MM.1S (cell line): ENCODE data around the gene PEX26.
"Not testable (repeated sequence)": the region's sequence is repeated elsewhere in the genome, so short reads cannot be mapped to it uniquely, and the experiment has no call there.

Experiments used
- DNase-seq: peaks from one replicate; pipeline ENCODE4 v3.0.0-alpha.2; 2015
- H2AFZ ChIP-seq: fragments of 300-600 bp; sonication (generic); 2 replicates; pipeline ENCODE4 v1.6.0; 2016; ENCODE audit warnings: antibody characterized with exemption, low read length
- H3F3A ChIP-seq: fragments of 300-600 bp; sonication (generic); 2 replicates; pipeline ENCODE4 v1.6.1; 2016; ENCODE audit warnings: mild to moderate bottlenecking, antibody characterized with exemption, low read length, moderate library complexity, mixed read lengths; ENCODE audit not compliant: insufficient read depth
- H3K27ac ChIP-seq: fragments of 300-600 bp; sonication (generic); 2 replicates; pipeline ENCODE4 v1.5.1; 2016; ENCODE audit warnings: mild to moderate bottlenecking, low read length
- H3K27me3 ChIP-seq: fragments of 300-600 bp; sonication (generic); replicated peaks from 2 replicates; pipeline ENCODE4 v1.6.0; 2016; ENCODE audit warnings: low read length; ENCODE audit not compliant: insufficient read depth
- H3K36me3 ChIP-seq: fragments of 300-600 bp; sonication (generic); replicated peaks from 2 replicates; pipeline ENCODE4 v1.6.1; 2016; ENCODE audit warnings: mild to moderate bottlenecking, low read length, mixed read lengths; ENCODE audit not compliant: insufficient read depth
- H3K4me1 ChIP-seq: fragments of 300-600 bp; sonication (generic); 2 replicates; pipeline ENCODE4 v1.6.1; 2016; ENCODE audit warnings: low read length, mixed read lengths
- H3K4me2 ChIP-seq: fragments of 300-600 bp; sonication (generic); 2 replicates; pipeline ENCODE4 v1.6.0; 2016; ENCODE audit warnings: low read depth, low read length
- H3K4me3 ChIP-seq: fragments of 300-600 bp; sonication (generic); 2 replicates; pipeline ENCODE4 v1.5.1; 2016; ENCODE audit warnings: low read length, mixed read lengths
- H3K79me2 ChIP-seq: fragments of 300-600 bp; sonication (generic); 2 replicates; pipeline ENCODE4 v1.6.1; 2016; ENCODE audit warnings: mixed run types, low read length, mixed read lengths
- H3K9ac ChIP-seq: fragments of 300-600 bp; sonication (generic); 2 replicates; pipeline ENCODE4 v1.6.1; 2016; ENCODE audit warnings: low read length, mixed read lengths
- H3K9me2 ChIP-seq: fragments of 300-600 bp; sonication (generic); replicated peaks from 2 replicates; pipeline ENCODE4 v1.6.1; 2016; ENCODE audit warnings: mild to moderate bottlenecking, low read length, mixed read lengths; ENCODE audit not compliant: insufficient read depth
- H3K9me3 ChIP-seq: fragments of 300-600 bp; sonication (generic); replicated peaks from 2 replicates; pipeline ENCODE4 v1.6.1; 2016; ENCODE audit warnings: mild to moderate bottlenecking, low read length, mixed read lengths; ENCODE audit not compliant: insufficient read depth
- H4K20me1 ChIP-seq: fragments of 300-600 bp; sonication (generic); 2 replicates; pipeline ENCODE4 v1.6.1; 2016; ENCODE audit warnings: mild to moderate bottlenecking, low read length, moderate library complexity, mixed read lengths; ENCODE audit not compliant: insufficient read depth
- CTCF ChIP-seq: fragments of 300-600 bp; sonication (generic); IDR thresholded peaks from 2 replicates; pipeline ENCODE4 v1.5.1; 2016; ENCODE audit warnings: antibody characterized with exemption, low read length, mixed read lengths
- EZH2 ChIP-seq: fragments of 300-600 bp; sonication (generic); optimal IDR thresholded peaks from 2 replicates; pipeline ENCODE3; 2017; ENCODE audit warnings: low read depth, mild to moderate bottlenecking, antibody characterized with exemption, low read length, mixed read lengths
- EZH2phosphoT487 ChIP-seq: fragments of 300-600 bp; sonication (generic); IDR thresholded peaks from 2 replicates; pipeline ENCODE4 v1.6.1; 2018; ENCODE audit warnings: antibody characterized with exemption, low read length

PEX26 gene

GRCh38 chr22:18034076-18034475 lies 43.7 kb upstream of the PEX26 start:
- no peak for TF ChIP-seq EZH2
- no peak for TF ChIP-seq EZH2phosphoT487
- no peak for TF ChIP-seq CTCF
- Histone ChIP-seq H3K4me1 (peaks cover 8% of the 10 kb centered on the region), H3K79me2 (no peaks in the 10 kb centered on the region), H2AFZ (no peak overlapping the region), H3K27ac (no peak overlapping the region), H3K27me3 (no peaks in the 10 kb centered on the region), H3K9me2 (no peaks in the 10 kb centered on the region), H3K9ac (no peak overlapping the region), H3F3A (peaks cover 3% of the 10 kb centered on the region), H3K36me3 (no peaks in the 10 kb centered on the region), H3K4me3 (no peak overlapping the region), H4K20me1 (no peaks in the 10 kb centered on the region), H3K9me3 (no peaks in the 10 kb centered on the region), H3K4me2 (no peak overlapping the region)
- no peak for DNase-seq

DNA sequence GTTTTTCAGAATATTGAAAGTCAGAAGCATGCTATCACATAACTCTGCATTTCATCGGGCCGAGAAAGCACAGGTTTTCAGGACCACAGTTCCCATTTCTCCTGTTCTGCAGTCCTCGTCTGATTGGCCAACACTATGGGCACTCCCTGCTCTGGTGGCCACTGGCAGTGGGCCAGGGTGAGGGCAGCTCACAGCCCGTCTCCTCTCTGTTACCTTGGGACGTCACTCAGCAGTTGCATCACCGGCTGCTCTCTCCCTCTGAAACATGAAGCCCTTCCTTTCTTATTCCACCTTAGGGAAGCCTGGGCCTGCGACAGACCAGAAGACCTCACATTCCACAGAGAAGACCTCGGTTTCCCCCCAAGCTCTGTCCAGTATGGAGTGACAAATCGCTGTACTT lies 42.0 kb upstream of the PEX26 start:
- no peak overlapping the region for H2AFZ ChIP-seq
- no peak for DNase-seq

GRCh38 chr22:18040898-18041297 lies 36.9 kb upstream of the PEX26 start:
- H3K4me3 ChIP-seq, H3K27me3 ChIP-seq, H3K27ac ChIP-seq, H3K4me2 ChIP-seq, H2AFZ ChIP-seq, H3K9me3 ChIP-seq, H3K4me1 ChIP-seq, H3K36me3 ChIP-seq, H3K79me2 ChIP-seq, H4K20me1 ChIP-seq, DNase-seq, H3F3A ChIP-seq, H3K9me2 ChIP-seq, H3K9ac ChIP-seq: not testable (repeated sequence)

More for the DNA sequence above, 42.0 kb upstream of the PEX26 start:
- no peak overlapping the region for H3K27ac ChIP-seq
- H3K36me3 ChIP-seq: no peaks in the 10 kb centered on the region
- H4K20me1 ChIP-seq: no peaks in the 10 kb centered on the region
- H3K9me2 ChIP-seq: no peaks in the 10 kb centered on the region
- no peaks in the 10 kb centered on the region for H3K9me3 ChIP-seq
- H3K27me3 ChIP-seq: no peaks in the 10 kb centered on the region
- TF ChIP-seq CTCF (no peak), EZH2 (no peak), EZH2phosphoT487 (no peak)
- no peaks in the 10 kb centered on the region for H3F3A ChIP-seq
- H3K4me2 ChIP-seq: no peak overlapping the region
- no peaks in the 10 kb centered on the region for H3K4me1 ChIP-seq
- H3K4me3 ChIP-seq: no peak overlapping the region
- H3K9ac ChIP-seq: no peak overlapping the region
- no peaks in the 10 kb centered on the region for H3K79me2 ChIP-seq

DNA sequence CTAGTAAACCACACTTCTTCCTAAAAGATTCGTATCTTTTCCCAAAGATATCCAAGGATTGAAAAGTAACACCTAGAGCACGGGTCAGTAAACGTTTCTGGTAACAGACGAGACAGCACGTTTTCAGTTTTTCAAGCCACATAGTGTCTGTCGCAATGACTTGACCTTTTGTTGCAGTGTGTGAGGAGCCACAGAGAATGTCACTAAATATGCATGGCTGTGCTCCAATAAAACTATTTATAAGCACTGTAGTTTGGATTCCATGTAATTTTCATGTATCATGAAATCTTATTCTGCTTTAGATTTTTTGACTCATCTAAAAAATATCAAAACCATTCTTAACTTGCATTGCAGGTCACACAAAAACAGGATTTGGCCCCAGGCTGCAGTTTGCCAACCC lies 35.1 kb upstream of the PEX26 start:
- no peak for TF ChIP-seq CTCF
- TF ChIP-seq EZH2: no peak
- TF ChIP-seq EZH2phosphoT487: no peak
- Histone ChIP-seq H3K79me2 (no peaks in the 10 kb centered on the region), H3K4me2 (no peak overlapping the region), H3K27ac (no peak overlapping the region), H3K9me3 (no peaks in the 10 kb centered on the region), H3K36me3 (no peaks in the 10 kb centered on the region), H3K4me3 (no peak overlapping the region), H3K9ac (no peak overlapping the region), H3F3A (no peaks in the 10 kb centered on the region), H3K4me1 (no peaks in the 10 kb centered on the region), H3K27me3 (no peaks in the 10 kb centered on the region), H2AFZ (no peak overlapping the region), H3K9me2 (no peaks in the 10 kb centered on the region), H4K20me1 (no peaks in the 10 kb centered on the region)
- no peak for DNase-seq
